Measurements from ENCODE around the gene TACC3. TPM values are rescaled to one million over a fixed set of nuclear protein-coding genes. Genes with fewer than 3 reads are reported as not detected.

The TACC3 gene
- total RNA-seq, 2 donors from 2014 or later: 4.3 to 35.6 TPM

DNA sequence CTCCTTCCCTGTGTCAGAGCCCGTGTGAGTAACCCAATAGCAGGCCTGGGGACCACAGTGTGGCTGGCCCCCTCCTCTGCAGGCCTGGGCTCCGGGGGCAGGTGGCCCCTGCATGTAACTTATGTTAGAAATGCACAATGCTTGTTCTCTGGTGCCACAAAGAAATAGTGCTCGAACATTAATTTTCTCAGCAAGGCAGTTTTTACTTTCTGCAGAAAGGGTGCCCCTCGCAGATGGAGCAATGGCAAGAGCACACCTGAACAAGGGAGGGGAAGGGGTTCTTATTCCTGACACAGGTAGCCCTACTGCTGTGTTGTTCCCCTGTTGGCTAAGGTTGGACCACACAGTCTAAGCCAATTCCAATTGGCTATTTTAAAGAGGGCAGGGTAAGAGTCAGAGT, 17.1 kb downstream of the TACC3 start:
- 97% methylated on average over 4 of the region's 4 CpGs for WGBS
- Histone ChIP-seq H3K36me3 (no peaks in the 10 kb centered on the region), H3K4me3 (no peak overlapping the region), H3K4me1 (replicated peaks) (no peaks in the 10 kb centered on the region), H3K9me3 (no peaks in the 10 kb centered on the region), H3K27me3 (replicated peaks; ENCODE audit: insufficient read depth) (no peaks in the 10 kb centered on the region), H3K27ac (no peak overlapping the region)
- intact Hi-C loops (cut with DNase I): no loop called here
- no peak for DNase-seq (ENCODE audit: low spot score)
- TF ChIP-seq POLR2AphosphoS5 (IDR thresholded peaks at IDR 0.05): no peak
- TF ChIP-seq POLR2A (IDR thresholded peaks at IDR 0.05): no peak
- TF ChIP-seq, protein P1, sequence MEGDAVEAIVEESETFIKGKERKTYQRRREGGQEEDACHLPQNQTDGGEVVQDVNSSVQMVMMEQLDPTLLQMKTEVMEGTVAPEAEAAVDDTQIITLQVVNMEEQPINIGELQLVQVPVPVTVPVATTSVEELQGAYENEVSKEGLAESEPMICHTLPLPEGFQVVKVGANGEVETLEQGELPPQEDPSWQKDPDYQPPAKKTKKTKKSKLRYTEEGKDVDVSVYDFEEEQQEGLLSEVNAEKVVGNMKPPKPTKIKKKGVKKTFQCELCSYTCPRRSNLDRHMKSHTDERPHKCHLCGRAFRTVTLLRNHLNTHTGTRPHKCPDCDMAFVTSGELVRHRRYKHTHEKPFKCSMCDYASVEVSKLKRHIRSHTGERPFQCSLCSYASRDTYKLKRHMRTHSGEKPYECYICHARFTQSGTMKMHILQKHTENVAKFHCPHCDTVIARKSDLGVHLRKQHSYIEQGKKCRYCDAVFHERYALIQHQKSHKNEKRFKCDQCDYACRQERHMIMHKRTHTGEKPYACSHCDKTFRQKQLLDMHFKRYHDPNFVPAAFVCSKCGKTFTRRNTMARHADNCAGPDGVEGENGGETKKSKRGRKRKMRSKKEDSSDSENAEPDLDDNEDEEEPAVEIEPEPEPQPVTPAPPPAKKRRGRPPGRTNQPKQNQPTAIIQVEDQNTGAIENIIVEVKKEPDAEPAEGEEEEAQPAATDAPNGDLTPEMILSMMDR (IDR thresholded peaks at IDR 0.05): no peak

DNA sequence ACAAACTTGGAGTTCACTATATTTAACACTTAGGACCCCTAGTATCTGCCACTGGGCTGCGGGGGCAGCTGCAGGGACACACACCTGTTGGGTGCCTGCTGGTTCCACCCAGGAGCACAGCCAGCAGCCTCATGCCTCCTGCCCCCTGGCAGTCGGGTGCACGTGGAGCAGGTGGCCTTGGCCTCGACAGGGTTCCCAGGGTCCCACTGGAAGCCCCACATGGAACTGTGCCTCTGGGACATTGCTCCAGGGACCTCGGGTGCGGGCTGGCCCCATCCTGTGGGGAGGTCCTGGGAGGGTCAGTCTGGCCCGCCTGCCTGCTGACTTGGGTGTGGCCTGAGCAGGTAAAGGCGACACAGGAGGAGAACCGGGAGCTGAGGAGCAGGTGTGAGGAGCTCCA, 18.0 kb downstream of the TACC3 start:
- no peaks in the 10 kb centered on the region for H3K27me3 ChIP-seq (replicated peaks; ENCODE audit: insufficient read depth)
- intact Hi-C loops (cut with DNase I): no loop called here
- H3K4me3 ChIP-seq: no peak overlapping the region
- over 99% methylated on average over 9 of the region's 9 CpGs for WGBS
- H3K9me3 ChIP-seq: no peaks in the 10 kb centered on the region
- H3K36me3 ChIP-seq: no peaks in the 10 kb centered on the region
- H3K27ac ChIP-seq: no peak overlapping the region
- no peaks in the 10 kb centered on the region for H3K4me1 ChIP-seq (replicated peaks)
- no peak for DNase-seq (ENCODE audit: low spot score)
- TF ChIP-seq, protein P1 (IDR thresholded peaks at IDR 0.05): no peak
- TF ChIP-seq POLR2A (IDR thresholded peaks at IDR 0.05): no peak
- TF ChIP-seq POLR2AphosphoS5 (IDR thresholded peaks at IDR 0.05): no peak

DNA sequence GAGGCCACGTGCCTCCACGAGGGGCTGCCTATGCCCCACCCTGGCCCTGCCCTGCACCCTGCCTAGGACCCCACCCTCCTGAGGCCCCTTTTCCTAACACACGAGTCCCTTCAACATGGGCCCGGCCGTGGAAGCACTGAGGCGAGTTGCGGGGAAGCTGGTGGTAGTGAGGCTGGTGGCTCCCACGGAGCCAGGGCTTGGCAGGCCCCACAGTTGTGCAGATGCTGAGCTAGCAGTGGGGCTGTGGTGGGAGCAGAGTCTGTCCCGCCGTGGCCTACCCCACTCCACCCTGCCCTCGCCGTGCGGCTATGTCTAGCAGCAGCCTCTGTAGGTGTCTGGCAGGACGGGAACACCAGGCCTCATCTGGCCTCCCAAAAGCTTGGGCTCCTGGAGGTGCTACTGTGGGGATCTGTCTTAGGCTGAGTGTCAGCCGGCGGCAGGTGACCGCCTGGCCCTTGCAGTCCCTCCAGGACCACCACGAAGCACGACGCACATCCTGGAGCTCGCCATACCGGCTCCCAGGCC, 18.8 kb downstream of the TACC3 start:
- no peak overlapping the region for H3K4me3 ChIP-seq
- intact Hi-C loops (cut with DNase I): no loop called here
- TF ChIP-seq POLR2AphosphoS5 (IDR thresholded peaks at IDR 0.05) (no peak), POLR2A (IDR thresholded peaks at IDR 0.05) (no peak)
- TF ChIP-seq, protein P1 (IDR thresholded peaks at IDR 0.05): no peak
- no peaks in the 10 kb centered on the region for H3K27me3 ChIP-seq (replicated peaks; ENCODE audit: insufficient read depth)
- no peak overlapping the region for H3K27ac ChIP-seq
- no peak for DNase-seq (ENCODE audit: low spot score)
- H3K9me3 ChIP-seq: no peaks in the 10 kb centered on the region
- WGBS: 95% methylated on average over 22 of the region's 22 CpGs
- H3K36me3 ChIP-seq: no peaks in the 10 kb centered on the region
- no peaks in the 10 kb centered on the region for H3K4me1 ChIP-seq (replicated peaks)

DNA sequence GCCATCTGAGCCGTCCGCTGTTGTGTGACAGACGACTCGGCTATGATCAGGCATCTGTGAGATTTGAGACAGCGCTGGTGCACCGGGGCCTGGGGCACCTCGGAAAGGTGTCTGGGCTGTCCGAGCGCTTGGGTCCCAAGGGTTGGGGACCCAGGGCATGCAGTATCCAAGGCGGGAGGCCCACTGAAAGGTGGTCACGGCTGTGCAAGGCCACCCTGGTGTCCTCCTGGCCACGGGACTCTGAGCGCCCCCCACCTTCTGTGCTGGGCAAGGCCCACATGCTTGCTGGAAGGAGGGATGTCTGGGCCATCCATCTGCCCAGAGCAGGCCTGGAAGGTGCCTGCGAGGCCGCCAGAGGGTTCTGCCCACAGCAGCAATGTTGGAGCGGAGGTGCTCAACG, 19.9 kb downstream of the TACC3 start:
- Histone ChIP-seq H3K4me3 (no peak overlapping the region), H3K36me3 (no peaks in the 10 kb centered on the region), H3K27ac (no peak overlapping the region), H3K27me3 (replicated peaks; ENCODE audit: insufficient read depth) (no peaks in the 10 kb centered on the region), H3K4me1 (replicated peaks) (no peaks in the 10 kb centered on the region), H3K9me3 (no peaks in the 10 kb centered on the region)
- TF ChIP-seq POLR2A (IDR thresholded peaks at IDR 0.05): no peak
- TF ChIP-seq, protein P1 (IDR thresholded peaks at IDR 0.05): no peak
- TF ChIP-seq POLR2AphosphoS5 (IDR thresholded peaks at IDR 0.05): no peak
- 91% methylated on average over 17 of the region's 17 CpGs for WGBS
- intact Hi-C loops (cut with DNase I): no loop called here
- DNase-seq (ENCODE audit: low spot score): no peak

DNA sequence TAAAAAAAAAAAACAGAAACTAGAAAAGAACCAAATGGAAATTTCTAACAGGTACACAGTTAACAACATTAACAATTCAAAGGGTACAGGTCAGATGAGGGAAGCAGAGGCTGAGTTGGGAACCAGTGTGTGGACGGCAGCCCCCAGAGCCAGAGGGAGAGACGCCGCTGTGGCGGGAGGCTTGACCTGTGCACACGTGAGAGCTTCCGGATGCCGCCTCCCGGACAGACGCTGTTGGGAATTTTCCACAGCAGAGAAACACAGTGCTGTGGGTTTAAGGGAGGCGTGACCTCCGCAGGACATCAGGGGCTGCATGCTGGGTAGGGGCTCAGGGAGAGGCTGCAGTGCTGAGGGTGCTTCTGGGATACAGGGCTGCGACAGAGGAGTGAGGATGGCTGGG, 22.2 kb downstream of the TACC3 start:
- H3K4me3 ChIP-seq: no peak overlapping the region
- DNase-seq (ENCODE audit: low spot score): no peak
- intact Hi-C loops (cut with DNase I): no loop called here
- 81% methylated on average over 12 of the region's 12 CpGs for WGBS
- H3K27ac ChIP-seq: no peak overlapping the region
- TF ChIP-seq POLR2A (IDR thresholded peaks at IDR 0.05) (no peak), POLR2AphosphoS5 (IDR thresholded peaks at IDR 0.05) (no peak)
- TF ChIP-seq, protein P1 (IDR thresholded peaks at IDR 0.05): no peak
- no peaks in the 10 kb centered on the region for H3K9me3 ChIP-seq
- no peaks in the 10 kb centered on the region for H3K36me3 ChIP-seq
- H3K4me1 ChIP-seq (replicated peaks): peaks cover 4% of the 10 kb centered on the region
- H3K27me3 ChIP-seq (replicated peaks; ENCODE audit: insufficient read depth): peaks cover 4% of the 10 kb centered on the region
